CD4-positive, alpha-beta T cell (primary cell): Measurements from ENCODE around the gene LIPA. TPM values are rescaled to one million over a fixed set of nuclear protein-coding genes. Genes with fewer than 3 reads are reported as not detected.

ENCODE experiments used
- ATAC-seq: fragments of 200-7000 bp; cut with Tn5 transposase; one replicate; pipeline ENCODE4 v1.10.0; 2022; ENCODE audit warnings: mild to moderate bottlenecking; ENCODE audit not compliant: poor library complexity
- CTCF ChIA-PET: fragments of 350-600 bp; sonication (Branson Sonifier 250); formaldehyde crosslinking; loops from one replicate; lab custom pipeline; 2021; ENCODE audit warnings: antibody characterized with exemption, inconsistent platforms; lab: Charles Lee
- POLR2A ChIA-PET: fragments of 350-600 bp; sonication (Branson Sonifier 250); formaldehyde crosslinking; loops from one replicate; lab custom pipeline; 2021; ENCODE audit warnings: antibody characterized with exemption, inconsistent platforms; lab: Charles Lee
- DNase-seq, 14 experiments: peaks; one replicate each; pipeline ENCODE4 v3.0.0-alpha.2; 2013 to 2020; ENCODE audit warnings: mixed read lengths in 2 of 14
- H3K27ac ChIP-seq, 2 donors: one replicate each; pipeline versions ENCODE4 v1.5.1 to v1.7.0; 2013; ENCODE audit warnings: low read length in 2 of 2, low read depth in 1 of 2, mild to moderate bottlenecking in 1 of 2
- H3K27me3 ChIP-seq, 2 experiments: 1 replicate in 1 of 2; 2 replicates in 1 of 2; pipeline versions ENCODE4 v1.6.1 to v1.7.0; 2013; ENCODE audit warnings: low read length in 2 of 2, control low read depth in 1 of 2, mild to moderate bottlenecking in 1 of 2, moderate library complexity in 1 of 2; ENCODE audit not compliant: insufficient read depth in 2 of 2, control insufficient read depth in 1 of 2
- H3K36me3 ChIP-seq: one replicate; pipeline ENCODE4 v1.6.1; 2013; ENCODE audit warnings: low read length, control low read depth; ENCODE audit not compliant: insufficient read depth
- H3K4me1 ChIP-seq: one replicate; pipeline ENCODE4 v1.6.1; 2013; ENCODE audit warnings: low read length, control low read depth; ENCODE audit not compliant: insufficient read depth
- H3K4me3 ChIP-seq: one replicate; pipeline ENCODE4 v1.5.1; 2013; ENCODE audit warnings: mild to moderate bottlenecking, low read length, moderate library complexity
- H3K9me3 ChIP-seq, 2 experiments: 1 replicate in 1 of 2; 2 replicates in 1 of 2; pipeline versions ENCODE4 v1.6.1 to v1.7.0; 2013; ENCODE audit warnings: low read length in 2 of 2, mild to moderate bottlenecking in 2 of 2, control low read depth in 1 of 2, moderate library complexity in 1 of 2; ENCODE audit not compliant: control insufficient read depth in 1 of 2, insufficient read depth in 1 of 2
- H3K27ac Mint-ChIP-seq: one replicate; pipeline ENCODE4 v1.8.0; 2020; ENCODE audit warnings: mixed read lengths
- H3K27me3 Mint-ChIP-seq: one replicate; pipeline ENCODE4 v1.8.0; 2021; ENCODE audit warnings: mixed read lengths
- H3K36me3 Mint-ChIP-seq: one replicate; pipeline ENCODE4 v1.8.0; 2021; ENCODE audit warnings: low read depth, mixed read lengths
- H3K4me1 Mint-ChIP-seq: one replicate; pipeline ENCODE4 v1.8.0; 2021; ENCODE audit warnings: low read depth, mixed read lengths
- H3K4me3 Mint-ChIP-seq: one replicate; pipeline ENCODE4 v1.8.0; 2020; ENCODE audit warnings: mild to moderate bottlenecking, mixed read lengths
- H3K9me3 Mint-ChIP-seq: one replicate; pipeline ENCODE4 v1.8.0; 2020; ENCODE audit warnings: mixed read lengths
- intact Hi-C, 2 experiments: fragments of 100-400 bp; cut with DNase I in 1 of 2; cut with micrococcal nuclease in 1 of 2; formaldehyde crosslinking; loops; one replicate each; pipeline versions ENCODE4 v1.15.1 to v1.9.0; 2023 to 2025; cut with DNase I, micrococcal nuclease
- total RNA-seq, 174 experiments: library from RNA in 2 of 174; stranded (reverse) in 2 of 174; gene quantifications; one replicate each; pipeline ENCODE4 v1.2.3 and lab custom pipeline; 2021 to 2026
- TF ChIP-seq, protein P1 (sequence below): fragments of 200-600 bp; IDR thresholded peaks from one replicate; pipeline ENCODE4 v1.8.0; 2022; ENCODE audit warnings: antibody characterized with exemption, mild to moderate bottlenecking

The LIPA gene
- total RNA-seq, 2 experiments from 2014 or later: 15.6 to 16.4 TPM

DNA sequence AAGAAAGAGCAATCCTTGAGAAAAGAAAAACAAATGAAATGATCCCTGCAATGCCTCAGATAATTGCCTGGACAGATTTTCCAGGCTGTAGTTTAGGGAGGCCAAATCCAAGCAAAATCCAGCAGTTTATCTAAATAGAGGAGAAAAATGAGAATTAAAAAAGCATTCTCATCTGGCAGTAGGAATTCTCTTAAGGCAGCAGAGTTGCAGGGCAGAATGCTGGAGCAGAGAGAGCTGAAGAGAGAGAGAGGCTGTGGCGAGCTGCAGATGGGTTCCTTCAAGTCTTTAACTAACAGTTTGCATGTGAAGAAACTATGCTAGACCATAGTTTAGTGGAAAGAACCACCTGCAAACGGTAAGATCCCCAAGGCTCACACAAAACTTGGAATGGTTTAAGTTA, 6.0 kb upstream of the LIPA start:
- H3K27me3 ChIP-seq: no peaks in the 10 kb centered on the region
- intact Hi-C loops: loop anchor here (10.0 kb wide), 2 partner anchors 157 to 447 kb away; partner anchors contain the start of genes IFIT5 (in 1 of the 2) and KIF20B (in 1 of the 2)
- H3K27ac Mint-ChIP-seq: no peak overlapping the region
- H3K27ac ChIP-seq: no peak overlapping the region
- ATAC-seq (no peak), DNase-seq (no peak)
- ChIA-PET POLR2A (no interaction called here), CTCF (no interaction called here)
- no peak overlapping the region for H3K4me3 ChIP-seq
- peaks cover 5% of the 10 kb centered on the region for H3K4me1 Mint-ChIP-seq
- no peaks in the 10 kb centered on the region for H3K36me3 Mint-ChIP-seq
- H3K36me3 ChIP-seq: no peaks in the 10 kb centered on the region
- peaks cover 0 to 6% of the 10 kb centered on the region in 2 experiments for H3K9me3 ChIP-seq
- no peaks in the 10 kb centered on the region for H3K9me3 Mint-ChIP-seq
- no peak overlapping the region for H3K4me3 Mint-ChIP-seq
- TF ChIP-seq, protein P1, sequence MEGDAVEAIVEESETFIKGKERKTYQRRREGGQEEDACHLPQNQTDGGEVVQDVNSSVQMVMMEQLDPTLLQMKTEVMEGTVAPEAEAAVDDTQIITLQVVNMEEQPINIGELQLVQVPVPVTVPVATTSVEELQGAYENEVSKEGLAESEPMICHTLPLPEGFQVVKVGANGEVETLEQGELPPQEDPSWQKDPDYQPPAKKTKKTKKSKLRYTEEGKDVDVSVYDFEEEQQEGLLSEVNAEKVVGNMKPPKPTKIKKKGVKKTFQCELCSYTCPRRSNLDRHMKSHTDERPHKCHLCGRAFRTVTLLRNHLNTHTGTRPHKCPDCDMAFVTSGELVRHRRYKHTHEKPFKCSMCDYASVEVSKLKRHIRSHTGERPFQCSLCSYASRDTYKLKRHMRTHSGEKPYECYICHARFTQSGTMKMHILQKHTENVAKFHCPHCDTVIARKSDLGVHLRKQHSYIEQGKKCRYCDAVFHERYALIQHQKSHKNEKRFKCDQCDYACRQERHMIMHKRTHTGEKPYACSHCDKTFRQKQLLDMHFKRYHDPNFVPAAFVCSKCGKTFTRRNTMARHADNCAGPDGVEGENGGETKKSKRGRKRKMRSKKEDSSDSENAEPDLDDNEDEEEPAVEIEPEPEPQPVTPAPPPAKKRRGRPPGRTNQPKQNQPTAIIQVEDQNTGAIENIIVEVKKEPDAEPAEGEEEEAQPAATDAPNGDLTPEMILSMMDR: no peak
- H3K27me3 Mint-ChIP-seq: no peaks in the 10 kb centered on the region
- peaks cover 5% of the 10 kb centered on the region for H3K4me1 ChIP-seq

DNA sequence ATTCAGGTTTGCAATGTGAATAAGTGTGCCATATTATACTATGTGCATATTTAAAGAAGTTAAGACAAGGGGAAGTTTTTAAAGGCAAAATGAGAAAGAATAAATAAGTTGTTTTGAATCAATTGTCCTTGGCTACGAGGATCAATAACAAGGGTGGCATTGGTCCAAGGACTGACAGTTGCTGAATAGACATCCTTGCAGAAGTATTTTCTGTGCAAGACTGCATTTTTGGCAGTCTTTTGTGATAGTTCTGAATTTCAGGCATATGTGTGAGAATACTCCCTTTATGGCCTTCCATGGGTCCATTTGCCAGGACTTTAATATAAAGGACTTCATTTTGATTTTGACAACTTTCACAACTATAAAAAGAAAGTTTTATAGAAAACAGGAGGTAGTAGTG, 5.4 kb upstream of the LIPA start:
- Histone ChIP-seq H3K4me3 (no peak overlapping the region), H3K4me1 (peaks cover 5% of the 10 kb centered on the region), H3K9me3 (peaks cover 0 to 6% of the 10 kb centered on the region in 2 experiments), H3K36me3 (no peaks in the 10 kb centered on the region), H3K27me3 (no peaks in the 10 kb centered on the region), H3K27ac (no peak overlapping the region)
- Mint-ChIP-seq H3K4me3 (no peak overlapping the region), H3K27me3 (no peaks in the 10 kb centered on the region), H3K4me1 (peaks cover 6% of the 10 kb centered on the region), H3K27ac (no peak overlapping the region), H3K36me3 (no peaks in the 10 kb centered on the region), H3K9me3 (no peaks in the 10 kb centered on the region)
- DNase-seq: no peak
- ChIA-PET CTCF (no interaction called here), POLR2A (no interaction called here)
- TF ChIP-seq, protein P1: no peak
- ATAC-seq: no peak
- intact Hi-C loops: loop anchor here (10.0 kb wide), 2 partner anchors 158 to 448 kb away; partner anchors contain the start of genes IFIT5 (in 1 of the 2) and KIF20B (in 1 of the 2)

DNA sequence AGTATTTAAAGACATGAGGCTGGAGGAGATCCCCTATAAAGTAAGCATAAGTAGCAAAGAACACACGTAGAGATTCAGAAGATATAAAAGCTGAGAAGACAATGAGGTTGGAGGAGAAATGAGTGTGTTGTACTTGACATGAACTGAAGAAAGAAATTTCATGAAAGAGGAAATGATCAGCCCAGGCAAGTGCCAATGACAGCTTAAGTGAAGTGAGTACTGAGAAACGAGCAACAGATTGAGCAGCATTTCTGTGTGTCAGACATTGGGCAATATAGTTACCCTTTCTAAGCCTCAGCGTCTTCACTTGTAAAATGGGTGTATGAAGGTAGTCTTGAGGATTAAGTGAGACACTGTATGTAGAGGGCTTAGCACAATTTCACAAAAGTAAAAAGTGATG, 4.8 kb upstream of the LIPA start:
- peaks cover 10% of the 10 kb centered on the region for H3K4me1 Mint-ChIP-seq
- H3K27me3 Mint-ChIP-seq: no peaks in the 10 kb centered on the region
- no peak overlapping the region for H3K27ac ChIP-seq
- peaks cover 6% of the 10 kb centered on the region for H3K4me1 ChIP-seq
- H3K4me3 ChIP-seq: no peak overlapping the region
- H3K9me3 Mint-ChIP-seq: no peaks in the 10 kb centered on the region
- ChIA-PET CTCF (no interaction called here), POLR2A (no interaction called here)
- no peak overlapping the region for H3K4me3 Mint-ChIP-seq
- ATAC-seq (no peak), DNase-seq (peak in 2 of 14 experiments; percentile 21 to 26)
- peaks cover 0 to 6% of the 10 kb centered on the region in 2 experiments for H3K9me3 ChIP-seq
- H3K27ac Mint-ChIP-seq: no peak overlapping the region
- no peaks in the 10 kb centered on the region for H3K36me3 ChIP-seq
- H3K36me3 Mint-ChIP-seq: no peaks in the 10 kb centered on the region
- TF ChIP-seq, protein P1: no peak
- H3K27me3 ChIP-seq: no peaks in the 10 kb centered on the region
- intact Hi-C loops: loop anchor here (10.0 kb wide), 2 partner anchors 158 to 448 kb away; partner anchors contain the start of genes IFIT5 (in 1 of the 2) and KIF20B (in 1 of the 2)
